Muscle layer of colon (tissue), 2 donors: ENCODE results near the gene GALNT15.

Source experiments
- H3K27ac ChIP-seq: one replicate; pipeline ENCODE4 v1.7.0; 2013; ENCODE audit warnings: low read depth, mild to moderate bottlenecking, low read length, moderate library complexity
- H3K27me3 ChIP-seq, 2 donors: one replicate each; pipeline ENCODE4 v1.7.0; 2013; ENCODE audit warnings: low read length in 2 of 2, mild to moderate bottlenecking in 2 of 2; ENCODE audit not compliant: insufficient read depth in 2 of 2, control insufficient read depth in 1 of 2
- H3K36me3 ChIP-seq: one replicate; pipeline ENCODE4 v1.7.0; 2013; ENCODE audit warnings: mild to moderate bottlenecking, low read length; ENCODE audit not compliant: insufficient read depth
- H3K4me1 ChIP-seq: one replicate; pipeline ENCODE4 v1.7.0; 2013; ENCODE audit warnings: mild to moderate bottlenecking, low read length; ENCODE audit not compliant: insufficient read depth
- H3K4me3 ChIP-seq, 2 donors: one replicate each; pipeline ENCODE4 v1.7.0; 2013; ENCODE audit warnings: low read length in 2 of 2, low read depth in 1 of 2, mild to moderate bottlenecking in 1 of 2, moderate library complexity in 1 of 2
- H3K9ac ChIP-seq: one replicate; pipeline ENCODE4 v1.7.0; 2013; ENCODE audit warnings: low read length
- H3K9me3 ChIP-seq: one replicate; pipeline ENCODE4 v1.7.0; 2013; ENCODE audit warnings: mild to moderate bottlenecking, low read length
- donor health status: abdominal sarcoma.
- donor health status: Adenocarcinoma of cecum.

Gene GALNT15

GRCh38 chr3:16140894-16141285 lies 33.6 kb upstream of the GALNT15 start:
- H3K4me1 ChIP-seq: no peaks in the 10 kb centered on the region
- H3K27me3 ChIP-seq: no peaks in the 10 kb centered on the region
- H3K9me3 ChIP-seq: no peaks in the 10 kb centered on the region
- H3K27ac ChIP-seq: no peak overlapping the region
- H3K36me3 ChIP-seq: no peaks in the 10 kb centered on the region
- H3K4me3 ChIP-seq: no peak overlapping the region
- no peak overlapping the region for H3K9ac ChIP-seq

DNA sequence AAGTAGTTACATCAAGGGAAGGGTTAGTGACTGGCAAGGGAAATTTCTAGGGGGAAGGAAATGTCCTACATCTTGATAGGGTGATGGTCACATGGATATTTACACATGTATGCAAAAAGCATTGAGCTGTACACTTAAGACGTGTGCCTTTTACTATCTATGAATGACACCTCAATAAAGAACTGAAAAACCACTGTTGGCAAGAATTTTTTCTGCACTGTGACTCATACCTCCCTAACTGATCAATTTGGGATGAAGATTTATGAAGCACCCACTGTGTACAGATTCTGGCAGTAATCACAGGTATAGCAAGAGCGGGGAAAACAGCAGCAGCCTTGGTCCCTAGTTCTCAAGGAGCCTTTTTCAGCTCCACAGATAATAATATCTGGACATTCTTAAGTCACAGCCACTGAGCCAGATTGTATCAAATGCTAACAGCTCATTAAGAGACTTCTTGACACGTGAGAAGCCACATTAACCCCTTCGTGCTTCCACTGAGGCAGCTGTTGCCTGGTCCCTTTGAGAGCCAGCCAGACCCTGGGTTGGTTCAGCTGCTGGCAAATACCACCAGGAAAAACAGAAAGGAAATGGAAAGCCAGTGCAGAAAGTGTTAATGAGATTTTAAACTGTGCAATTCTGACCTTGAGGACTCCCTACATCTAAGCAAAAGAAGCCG lies 32.0 kb upstream of the GALNT15 start:
- Histone ChIP-seq H3K4me3 (no peak overlapping the region), H3K36me3 (no peaks in the 10 kb centered on the region), H3K4me1 (peaks cover 2% of the 10 kb centered on the region), H3K9me3 (no peaks in the 10 kb centered on the region), H3K27ac (no peak overlapping the region), H3K27me3 (no peaks in the 10 kb centered on the region), H3K9ac (no peak overlapping the region)

GRCh38 chr3:16143861-16144447 lies 30.5 kb upstream of the GALNT15 start:
- no peaks in the 10 kb centered on the region for H3K36me3 ChIP-seq
- H3K4me1 ChIP-seq: peaks cover 17% of the 10 kb centered on the region
- no peaks in the 10 kb centered on the region for H3K9me3 ChIP-seq
- H3K27ac ChIP-seq: no peak overlapping the region
- H3K9ac ChIP-seq: no peak overlapping the region
- no peak overlapping the region for H3K4me3 ChIP-seq
- no peaks in the 10 kb centered on the region for H3K27me3 ChIP-seq

GRCh38 chr3:16145176-16145575 lies 29.3 kb upstream of the GALNT15 start:
- no peaks in the 10 kb centered on the region for H3K27me3 ChIP-seq
- H3K36me3 ChIP-seq: no peaks in the 10 kb centered on the region
- H3K4me1 ChIP-seq: peaks cover 24% of the 10 kb centered on the region
- H3K27ac ChIP-seq: no peak overlapping the region
- H3K9ac ChIP-seq: no peak overlapping the region
- no peak overlapping the region for H3K4me3 ChIP-seq
- no peaks in the 10 kb centered on the region for H3K9me3 ChIP-seq

DNA sequence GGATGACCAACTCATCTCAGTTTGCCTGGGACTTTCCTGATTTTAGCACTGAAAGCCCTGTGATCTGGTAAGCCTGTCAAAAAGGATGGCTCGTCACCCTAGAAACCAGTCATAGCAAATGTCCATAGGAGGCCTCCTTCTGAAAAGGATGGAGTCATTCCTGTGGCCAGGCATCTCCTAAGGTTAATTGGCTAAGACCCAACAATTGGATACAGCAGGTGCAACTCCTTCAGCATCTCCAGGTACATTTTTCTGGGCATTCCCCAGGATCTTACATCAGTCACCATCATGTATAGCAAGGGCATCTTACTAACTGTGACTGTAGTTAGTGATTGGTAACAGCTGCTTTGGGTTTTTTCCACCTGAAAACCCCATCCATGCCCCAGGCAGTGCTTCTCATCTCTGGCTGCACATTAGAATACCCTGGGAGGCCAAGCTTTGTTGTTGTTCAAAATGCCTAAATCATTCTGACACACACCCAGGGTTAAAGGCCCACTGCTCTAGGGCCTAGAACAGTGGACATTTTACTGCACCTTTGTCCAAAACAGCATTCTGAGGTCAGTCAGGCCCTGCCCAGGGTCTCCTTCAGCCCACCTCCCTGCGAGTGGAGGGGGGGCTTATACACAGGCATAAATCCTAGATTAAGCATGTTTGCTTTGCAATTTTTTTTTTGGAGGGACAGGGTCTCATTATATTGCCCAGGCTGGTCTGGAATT lies 28.3 kb upstream of the GALNT15 start:
- no peaks in the 10 kb centered on the region for H3K27me3 ChIP-seq
- no peak overlapping the region for H3K27ac ChIP-seq
- no peaks in the 10 kb centered on the region for H3K9me3 ChIP-seq
- no peaks in the 10 kb centered on the region for H3K36me3 ChIP-seq
- H3K4me3 ChIP-seq: no peak overlapping the region
- H3K9ac ChIP-seq: no peak overlapping the region
- H3K4me1 ChIP-seq: peaks cover 34% of the 10 kb centered on the region

- no peaks in the 10 kb centered on the region for H3K27me3 ChIP-seq
- H3K4me3 ChIP-seq: no peak overlapping the region
- H3K9ac ChIP-seq: no peak overlapping the region
- no peaks in the 10 kb centered on the region for H3K36me3 ChIP-seq
- H3K4me1 ChIP-seq: peaks cover 43% of the 10 kb centered on the region
- no peak overlapping the region for H3K27ac ChIP-seq
- H3K9me3 ChIP-seq: no peaks in the 10 kb centered on the region
Measured at GRCh38 chr3:16147220-16147994, 27.1 kb upstream of the GALNT15 start.

DNA sequence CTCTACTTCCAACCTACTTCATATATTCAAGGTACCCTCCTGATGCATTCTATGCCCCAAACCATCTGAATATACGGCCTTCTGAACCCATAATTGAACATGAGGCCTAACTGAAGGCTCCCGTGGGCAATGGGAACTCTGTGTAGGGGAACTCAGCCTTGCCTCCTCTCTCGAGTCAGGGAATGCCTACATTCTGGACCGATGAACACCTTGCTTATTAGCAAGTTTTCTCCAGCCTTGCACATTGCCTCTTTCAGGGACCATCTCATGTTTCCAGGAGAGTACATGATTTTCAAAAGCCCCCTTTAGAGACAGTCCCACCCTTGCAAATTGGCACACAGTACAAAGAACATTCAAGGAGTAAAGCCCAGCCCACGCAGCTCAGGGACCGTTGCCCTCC lies 26.3 kb upstream of the GALNT15 start:
- no peaks in the 10 kb centered on the region for H3K27me3 ChIP-seq
- peak overlapping the region; percentile 72 for H3K27ac ChIP-seq
- no peak overlapping the region for H3K4me3 ChIP-seq
- peaks cover 43% of the 10 kb centered on the region for H3K4me1 ChIP-seq
- no peak overlapping the region for H3K9ac ChIP-seq
- no peaks in the 10 kb centered on the region for H3K36me3 ChIP-seq
- no peaks in the 10 kb centered on the region for H3K9me3 ChIP-seq

DNA sequence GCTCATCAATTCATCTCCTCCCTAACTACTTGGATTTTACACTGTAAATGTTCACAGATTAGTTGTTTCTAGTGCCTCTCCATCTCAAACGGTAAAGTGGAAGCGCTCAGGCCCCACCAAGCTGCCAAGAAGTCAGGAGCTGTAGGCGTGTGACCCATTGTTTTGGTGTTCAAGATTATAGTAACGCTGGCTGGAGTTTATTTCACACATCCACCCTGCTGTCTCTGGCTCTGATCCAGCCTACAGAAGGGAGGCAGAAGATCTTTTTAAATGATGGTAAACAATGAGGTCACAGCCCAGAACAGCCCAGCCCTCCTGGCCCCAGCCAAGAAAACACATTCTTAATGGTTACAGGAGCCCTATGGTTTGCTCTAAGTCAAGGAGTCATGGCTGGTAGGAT lies 25.7 kb upstream of the GALNT15 start:
- H3K27ac ChIP-seq: peak overlapping the region; percentile 72
- H3K36me3 ChIP-seq: no peaks in the 10 kb centered on the region
- H3K9me3 ChIP-seq: no peaks in the 10 kb centered on the region

DNA sequence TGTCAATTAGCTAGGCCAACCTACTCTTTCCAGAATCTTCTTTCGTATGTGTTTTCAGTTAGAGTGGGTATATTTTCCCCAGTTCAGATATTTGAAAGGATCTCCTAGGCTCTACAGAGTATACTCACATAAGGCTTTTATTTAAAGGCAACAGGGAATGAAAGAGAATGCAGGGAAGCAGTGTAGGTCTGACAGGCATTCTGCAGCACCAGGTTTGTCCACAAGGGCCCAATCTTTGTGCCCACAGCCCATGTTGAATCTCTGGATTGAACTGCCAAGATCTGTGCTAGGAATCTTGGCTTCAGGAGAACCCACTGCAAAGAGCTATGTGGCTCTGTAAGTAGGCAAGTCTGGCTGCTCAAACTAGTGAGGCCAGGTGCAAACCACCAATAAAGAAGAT lies 24.2 kb upstream of the GALNT15 start:
- H3K27me3 ChIP-seq: no peaks in the 10 kb centered on the region
- H3K9me3 ChIP-seq: no peaks in the 10 kb centered on the region
- no peaks in the 10 kb centered on the region for H3K36me3 ChIP-seq
- H3K4me3 ChIP-seq: no peak overlapping the region
- H3K4me1 ChIP-seq: peaks cover 43% of the 10 kb centered on the region
- no peak overlapping the region for H3K9ac ChIP-seq
- no peak overlapping the region for H3K27ac ChIP-seq

More for the DNA sequence above, 25.7 kb upstream of the GALNT15 start:
- Histone ChIP-seq H3K27me3 (no peaks in the 10 kb centered on the region), H3K9ac (no peak overlapping the region), H3K4me1 (peaks cover 43% of the 10 kb centered on the region), H3K4me3 (no peak overlapping the region)

GRCh38 chr3:16151109-16151508 lies 23.4 kb upstream of the GALNT15 start:
- no peak overlapping the region for H3K27ac ChIP-seq
- H3K9me3 ChIP-seq: no peaks in the 10 kb centered on the region

DNA sequence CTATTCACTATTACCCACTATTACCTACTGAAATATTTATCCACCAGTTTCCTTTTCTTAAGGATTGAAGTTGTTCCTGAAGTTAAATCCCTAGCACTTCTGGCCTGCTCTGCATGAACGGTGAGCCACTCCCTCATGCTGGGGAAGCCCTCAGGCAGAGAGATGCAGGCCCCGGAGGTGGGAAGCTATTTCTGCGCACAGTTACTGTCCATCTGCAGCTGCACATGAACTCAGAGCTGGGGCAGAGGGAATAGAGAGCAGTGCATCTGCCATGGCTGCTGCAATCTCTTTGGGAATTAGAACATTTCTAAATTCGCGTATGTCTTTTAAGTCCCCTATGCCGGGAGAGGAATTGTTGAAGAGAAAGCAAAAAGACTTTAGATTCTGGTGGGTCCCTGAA lies 6.3 kb upstream of the GALNT15 start:
- Histone ChIP-seq H3K4me3 (no peak overlapping the region), H3K27me3 (peaks cover 0 to 6% of the 10 kb centered on the region in 2 donors), H3K4me1 (no peaks in the 10 kb centered on the region), H3K9ac (no peak overlapping the region), H3K27ac (no peak overlapping the region), H3K9me3 (no peaks in the 10 kb centered on the region), H3K36me3 (no peaks in the 10 kb centered on the region)

More at GRCh38 chr3:16151109-16151508, 23.4 kb upstream of the GALNT15 start:
- H3K9ac ChIP-seq: no peak overlapping the region
- no peaks in the 10 kb centered on the region for H3K36me3 ChIP-seq
- peaks cover 43% of the 10 kb centered on the region for H3K4me1 ChIP-seq
- H3K27me3 ChIP-seq: no peaks in the 10 kb centered on the region
- H3K4me3 ChIP-seq: no peak overlapping the region
